Gastroesophageal sphincter (tissue), 4 donors: ENCODE results near the gene SMAD4. TPM values are rescaled to one million over a fixed set of nuclear protein-coding genes. Genes with fewer than 3 reads are reported as not detected.

ENCODE experiments used
- ATAC-seq: fragments of 150-250 bp; one replicate; pipeline ENCODE4 v1.9.1; 2016; ENCODE audit warnings: mild to moderate bottlenecking, moderate library complexity
- H3K27ac ChIP-seq, 4 donors: fragments of 200-600 bp; sonication (generic) in 3 of 4; 1 replicate in 3 of 4; 2 replicates in 1 of 4; pipeline ENCODE4 v1.5.1; 2016 to 2019
- H3K27me3 ChIP-seq: fragments of 200-600 bp; sonication (generic); one replicate; pipeline ENCODE4 v1.5.1; 2019
- H3K36me3 ChIP-seq, 2 donors: fragments of 200-600 bp; sonication (generic); one replicate each; pipeline ENCODE4 v1.5.1; 2019; ENCODE audit warnings: control low read depth in 1 of 2
- H3K4me1 ChIP-seq, 3 donors: fragments of 200-600 bp; sonication (generic); 1 replicate in 2 of 3; 2 replicates in 1 of 3; pipeline ENCODE4 v1.5.1; 2016 to 2019; ENCODE audit warnings: control low read depth in 2 of 3
- H3K4me3 ChIP-seq, 2 donors: fragments of 200-600 bp; sonication (generic); one replicate each; pipeline ENCODE4 v1.5.1; 2019; ENCODE audit warnings: mild to moderate bottlenecking in 1 of 2, moderate library complexity in 1 of 2
- H3K9me3 ChIP-seq, 3 donors: fragments of 200-600 bp; sonication (generic); one replicate each; pipeline ENCODE4 v1.5.1; 2017 to 2019; ENCODE audit warnings: control low read depth in 2 of 3
- CTCF ChIP-seq, 4 experiments: fragments of 200-600 bp in 2 of 4; fragments of 450-650 bp in 2 of 4; sonication (generic) in 1 of 4; IDR thresholded peaks; one replicate each; pipeline ENCODE4 v1.5.1; 2017 to 2019; ENCODE audit warnings: antibody characterized with exemption in 4 of 4, mild to moderate bottlenecking in 2 of 4, moderate library complexity in 2 of 4
- EP300 ChIP-seq: sonication (generic); formaldehyde crosslinking; IDR thresholded peaks from one replicate; pipeline ENCODE4 v1.6.1; 2017; ENCODE audit warnings: antibody characterized with exemption, mild to moderate bottlenecking
- POLR2A ChIP-seq, 2 donors: fragments of 450-650 bp; IDR thresholded peaks; one replicate each; pipeline ENCODE4 v1.6.1; 2017; ENCODE audit warnings: antibody characterized with exemption in 2 of 2, mild to moderate bottlenecking in 2 of 2, moderate library complexity in 1 of 2
- POLR2AphosphoS5 ChIP-seq: sonication (generic); formaldehyde crosslinking; IDR thresholded peaks from one replicate; pipeline ENCODE4 v1.6.1; 2017; ENCODE audit warnings: antibody characterized with exemption
- WGBS, 2 donors: methylation state at CpG; one replicate each; pipeline ENCODE4 v1.1.5; 2018; ENCODE audit warnings: low coverage in 1 of 2; 5-methylcytosine and 5-hydroxymethylcytosine counted together
- total RNA-seq, 4 donors: library from RNA; depleted of rRNA; stranded (reverse); fragments of >200 nt; gene quantifications; one replicate each; pipeline ENCODE4 v1.1.0, GENCODE V29; 2016

The SMAD4 gene
- total RNA-seq, 4 donors from 2014 or later = 132 to 170 (median 137) TPM

GRCh38 chr18:51054764-51055163 is 24.8 kb downstream of the SMAD4 start:
- Histone ChIP-seq H3K9me3 (no peaks in the 10 kb centered on the region), H3K36me3 (peaks cover 6 to 65% of the 10 kb centered on the region in 2 donors), H3K4me3 (no peak overlapping the region), H3K27me3 (no peaks in the 10 kb centered on the region), H3K27ac (no peak overlapping the region), H3K4me1 (peaks cover 0 to 60% (median 0%) of the 10 kb centered on the region in 3 donors)
- no peak for ATAC-seq
- TF ChIP-seq POLR2A (IDR thresholded peaks at IDR 0.05) = no peak
- TF ChIP-seq CTCF (IDR thresholded peaks at IDR 0.05) = no peak
- no peak for TF ChIP-seq POLR2AphosphoS5
- no peak for TF ChIP-seq EP300
- WGBS, 2 donors = 81 to 89% methylated on average over 3 of the region's 3 CpGs

GRCh38 chr18:51059969-51060368 is 30.0 kb downstream of the SMAD4 start:
- Histone ChIP-seq H3K36me3 (peaks cover 9 to 75% of the 10 kb centered on the region in 2 donors), H3K4me1 (peaks cover 0 to 39% (median 0%) of the 10 kb centered on the region in 3 donors), H3K27me3 (no peaks in the 10 kb centered on the region), H3K27ac (no peak overlapping the region), H3K4me3 (no peak overlapping the region), H3K9me3 (no peaks in the 10 kb centered on the region)
- ATAC-seq = no peak
- no peak for TF ChIP-seq EP300
- TF ChIP-seq POLR2A (IDR thresholded peaks at IDR 0.05) = no peak
- TF ChIP-seq CTCF (IDR thresholded peaks at IDR 0.05) = no peak
- no peak for TF ChIP-seq POLR2AphosphoS5
- 65 to 83% methylated on average over 3 of the region's 3 CpGs for WGBS, 2 donors

- H3K4me3 ChIP-seq = no peak overlapping the region
- H3K27me3 ChIP-seq = no peaks in the 10 kb centered on the region
- peaks cover 10 to 78% of the 10 kb centered on the region in 2 donors for H3K36me3 ChIP-seq
- peaks cover 0 to 40% (median 0%) of the 10 kb centered on the region in 3 donors for H3K4me1 ChIP-seq
- H3K9me3 ChIP-seq = no peaks in the 10 kb centered on the region
- no peak for ATAC-seq
- H3K27ac ChIP-seq = no peak overlapping the region
- TF ChIP-seq CTCF (IDR thresholded peaks at IDR 0.05) (no peak), POLR2AphosphoS5 (no peak), POLR2A (IDR thresholded peaks at IDR 0.05) (no peak), EP300 (no peak)
These were observed 34.2 kb downstream of the SMAD4 start for GRCh38 chr18:51064256-51064655.

GRCh38 chr18:51066273-51066672 is 36.3 kb downstream of the SMAD4 start:
- Histone ChIP-seq H3K4me3 (no peak overlapping the region), H3K27me3 (no peaks in the 10 kb centered on the region), H3K9me3 (no peaks in the 10 kb centered on the region), H3K36me3 (peaks cover 3 to 73% of the 10 kb centered on the region in 2 donors), H3K4me1 (peaks cover 0 to 36% (median 0%) of the 10 kb centered on the region in 3 donors), H3K27ac (peak overlapping the region in 2 of 4 donors; percentile 35 to 64)
- ATAC-seq = peak; percentile 75
- TF ChIP-seq CTCF (IDR thresholded peaks at IDR 0.05) = no peak
- TF ChIP-seq POLR2AphosphoS5 = peak; percentile 63
- no peak for TF ChIP-seq POLR2A (IDR thresholded peaks at IDR 0.05)
- no peak for TF ChIP-seq EP300
- 46 to 58% methylated on average over 3 to 4 of the region's 4 CpGs for WGBS, 2 donors

- no peaks in the 10 kb centered on the region for H3K9me3 ChIP-seq
- no peaks in the 10 kb centered on the region for H3K27me3 ChIP-seq
- 56 to 67% methylated on average over 4 of the region's 4 CpGs for WGBS, 2 donors
- H3K27ac ChIP-seq = peak overlapping the region in 1 of 4 donors; percentile 37
- peaks cover 0 to 36% (median 0%) of the 10 kb centered on the region in 3 donors for H3K4me1 ChIP-seq
- H3K4me3 ChIP-seq = no peak overlapping the region
- peaks cover 3 to 60% of the 10 kb centered on the region in 2 donors for H3K36me3 ChIP-seq
- TF ChIP-seq CTCF (IDR thresholded peaks at IDR 0.05) (no peak), EP300 (no peak), POLR2A (IDR thresholded peaks at IDR 0.05) (no peak)
- ATAC-seq = no peak
These were observed 38.1 kb downstream of the SMAD4 start for GRCh38 chr18:51068105-51068504.
